HL-60/S4 treated with phorbol 12-myristate 13-acetate at 8.2 ng/mL for 4 days and 3 days (cell line): ENCODE measurements around the gene CASP10.
"Not testable (repeated sequence)": the region's sequence is repeated elsewhere in the genome, so short reads cannot be mapped to it uniquely, and the experiment has no call there.

Source experiments
- in situ Hi-C: fragments of 300-500 bp; cut with MboI; formaldehyde crosslinking; loops from 2 replicates; pipeline ENCODE4 v1.15.0; 2022; ENCODE audit warnings: low sequenced_read_pairs

The CASP10 gene

GRCh38 chr2:201231781-201232466 lies 49.0 kb downstream of the CASP10 start:
- in situ Hi-C loops, result no loop called here

GRCh38 chr2:201232467-201232815 lies 49.5 kb downstream of the CASP10 start:
- in situ Hi-C loops, result no loop called here

GRCh38 chr2:201233192-201233811 lies 50.4 kb downstream of the CASP10 start:
- in situ Hi-C loops, result no loop called here

GRCh38 chr2:201233812-201234662 lies 51.1 kb downstream of the CASP10 start:
- in situ Hi-C loops, result no loop called here

- in situ Hi-C loops, result no loop called here
Observed at GRCh38 chr2:201234663-201235135, 51.8 kb downstream of the CASP10 start.

- in situ Hi-C loops, result no loop called here
Observed at GRCh38 chr2:201235860-201236811, 53.2 kb downstream of the CASP10 start.

- in situ Hi-C loops, result no loop called here
Observed at GRCh38 chr2:201237486-201238123, 54.7 kb downstream of the CASP10 start.

GRCh38 chr2:201239167-201239935 lies 56.4 kb downstream of the CASP10 start:
- in situ Hi-C loops, result not testable (repeated sequence)

- in situ Hi-C loops, result loop anchor here (10.0 kb wide), 1 partner anchor 122 kb away; no protein-coding TSS in a partner anchor
Observed at GRCh38 chr2:201242571-201243277, 59.8 kb downstream of the CASP10 start.

GRCh38 chr2:201244829-201245228 lies 61.9 kb downstream of the CASP10 start:
- in situ Hi-C loops, result loop anchor here (10.0 kb wide), 1 partner anchor 120 kb away; no protein-coding TSS in a partner anchor

- in situ Hi-C loops, result loop anchor here (10.0 kb wide), 1 partner anchor 119 kb away; no protein-coding TSS in a partner anchor
Observed at GRCh38 chr2:201246280-201246679, 63.3 kb downstream of the CASP10 start.

- in situ Hi-C loops, result loop anchor here (10.0 kb wide), 1 partner anchor 116 kb away; no protein-coding TSS in a partner anchor
Observed at GRCh38 chr2:201248288-201248844, 65.4 kb downstream of the CASP10 start.

- in situ Hi-C loops, result loop anchor here (10.0 kb wide), 1 partner anchor 115 kb away; no protein-coding TSS in a partner anchor
Observed at GRCh38 chr2:201249889-201250288, 66.9 kb downstream of the CASP10 start.

GRCh38 chr2:201250741-201251140 lies 67.8 kb downstream of the CASP10 start:
- in situ Hi-C loops, result no loop called here

- in situ Hi-C loops, result no loop called here
Observed at GRCh38 chr2:201254081-201254730, 71.3 kb downstream of the CASP10 start.

GRCh38 chr2:201255408-201256033 lies 72.6 kb downstream of the CASP10 start:
- in situ Hi-C loops, result no loop called here

GRCh38 chr2:201256082-201256481 lies 73.1 kb downstream of the CASP10 start:
- in situ Hi-C loops, result no loop called here
